HepG2 (cell line): Measurements from ENCODE around the gene ADAMTS2.

Experiments used
- ARID4A ChIP-seq: sonication (generic); formaldehyde crosslinking; IDR thresholded peaks from 2 replicates; pipeline ENCODE4 v1.5.0; 2020; ENCODE audit warnings: mild to moderate bottlenecking, missing genetic modification reagents, borderline replicate concordance
- ARNT ChIP-seq: fragments of 450-650 bp; IDR thresholded peaks from 2 replicates; pipeline ENCODE4 v1.6.1; 2017
- TF ChIP-seq, protein P1 (sequence below): sonication (generic); formaldehyde crosslinking; IDR thresholded peaks from 2 replicates; pipeline ENCODE4 v1.5.0; 2020; ENCODE audit warnings: mild to moderate bottlenecking, missing genetic modification reagents, moderate library complexity

DNA sequence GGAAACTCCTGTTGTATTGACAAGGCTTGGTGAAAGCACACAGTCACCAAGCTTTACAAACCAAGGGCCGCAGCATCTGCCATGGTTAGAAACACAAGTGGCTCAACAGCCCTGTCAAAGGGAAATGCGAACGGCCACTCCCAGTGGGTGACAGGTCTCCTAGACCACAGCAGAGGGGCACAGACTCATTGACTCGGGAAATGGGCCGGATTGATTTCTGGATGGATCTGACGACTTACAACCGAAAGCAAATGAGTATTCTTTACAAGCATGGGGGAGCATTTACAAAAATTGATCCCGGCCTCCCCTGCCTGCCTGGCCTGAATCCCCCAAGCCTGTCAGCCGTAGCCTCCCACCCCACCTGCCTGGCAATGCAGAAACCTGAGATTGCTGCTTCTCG, 48.2 kb downstream of the ADAMTS2 start:
- no peak for TF ChIP-seq ARNT
- TF ChIP-seq ARID4A, result no peak
- TF ChIP-seq, protein P1, sequence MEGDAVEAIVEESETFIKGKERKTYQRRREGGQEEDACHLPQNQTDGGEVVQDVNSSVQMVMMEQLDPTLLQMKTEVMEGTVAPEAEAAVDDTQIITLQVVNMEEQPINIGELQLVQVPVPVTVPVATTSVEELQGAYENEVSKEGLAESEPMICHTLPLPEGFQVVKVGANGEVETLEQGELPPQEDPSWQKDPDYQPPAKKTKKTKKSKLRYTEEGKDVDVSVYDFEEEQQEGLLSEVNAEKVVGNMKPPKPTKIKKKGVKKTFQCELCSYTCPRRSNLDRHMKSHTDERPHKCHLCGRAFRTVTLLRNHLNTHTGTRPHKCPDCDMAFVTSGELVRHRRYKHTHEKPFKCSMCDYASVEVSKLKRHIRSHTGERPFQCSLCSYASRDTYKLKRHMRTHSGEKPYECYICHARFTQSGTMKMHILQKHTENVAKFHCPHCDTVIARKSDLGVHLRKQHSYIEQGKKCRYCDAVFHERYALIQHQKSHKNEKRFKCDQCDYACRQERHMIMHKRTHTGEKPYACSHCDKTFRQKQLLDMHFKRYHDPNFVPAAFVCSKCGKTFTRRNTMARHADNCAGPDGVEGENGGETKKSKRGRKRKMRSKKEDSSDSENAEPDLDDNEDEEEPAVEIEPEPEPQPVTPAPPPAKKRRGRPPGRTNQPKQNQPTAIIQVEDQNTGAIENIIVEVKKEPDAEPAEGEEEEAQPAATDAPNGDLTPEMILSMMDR (CRISPR knock-in tag), result no peak
